ENCODE results near the gene ST6GALNAC3.
A peak's percentile ranks its signal among the peaks of the same experiment; 100 is the strongest.
"Not testable (repeated sequence)": the region's sequence is repeated elsewhere in the genome, so short reads cannot be mapped to it uniquely, and the experiment has no call there.

ST6GALNAC3 gene

DNA sequence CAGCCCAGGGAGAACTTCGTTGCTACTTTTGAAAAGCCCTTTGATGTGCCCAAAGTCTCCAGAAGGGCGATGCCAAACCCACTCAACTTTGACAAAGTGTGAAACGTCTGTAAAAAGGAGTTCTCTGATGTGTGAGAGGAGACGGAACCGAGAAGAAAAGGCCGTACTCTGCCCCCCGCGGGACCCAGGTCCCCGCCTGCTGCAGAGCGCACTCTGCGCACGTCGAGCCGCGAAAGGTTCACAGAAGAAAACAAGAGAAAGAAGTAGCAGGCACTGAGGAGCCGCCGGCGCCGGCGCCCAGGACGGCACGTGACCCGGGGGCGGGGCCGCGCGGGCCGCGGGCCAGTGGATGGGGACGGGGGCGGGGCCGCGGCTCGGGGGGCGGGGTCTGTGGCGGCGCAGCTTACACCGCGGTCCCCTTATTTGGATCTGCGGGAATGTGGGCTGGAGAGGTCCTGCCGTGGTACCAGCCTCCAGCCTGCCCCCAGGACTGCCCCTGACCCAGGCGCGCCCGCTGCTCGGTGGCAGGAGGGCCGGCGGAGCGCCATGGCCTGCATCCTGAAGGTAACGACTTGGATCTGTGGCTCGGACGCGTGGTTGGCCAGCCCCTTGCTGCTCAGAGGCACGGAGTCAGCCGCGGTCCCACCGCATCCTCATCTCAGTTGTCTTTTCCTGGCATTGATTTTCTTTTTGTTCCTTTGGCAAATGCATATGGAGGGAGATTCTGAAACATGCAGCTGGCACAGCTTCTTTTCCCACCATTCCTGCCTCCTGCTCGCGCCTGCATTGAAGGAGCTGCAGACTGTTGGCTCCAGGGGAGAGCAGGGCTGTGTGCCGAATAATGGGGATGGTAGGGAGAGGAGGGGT is at the start of gene ST6GALNAC3:
ST6GALNAC3 (plus strand) TSS at position 426 of the 867 bp plus-strand sequence.
- peak; percentile 76 for DNase-seq

DNA sequence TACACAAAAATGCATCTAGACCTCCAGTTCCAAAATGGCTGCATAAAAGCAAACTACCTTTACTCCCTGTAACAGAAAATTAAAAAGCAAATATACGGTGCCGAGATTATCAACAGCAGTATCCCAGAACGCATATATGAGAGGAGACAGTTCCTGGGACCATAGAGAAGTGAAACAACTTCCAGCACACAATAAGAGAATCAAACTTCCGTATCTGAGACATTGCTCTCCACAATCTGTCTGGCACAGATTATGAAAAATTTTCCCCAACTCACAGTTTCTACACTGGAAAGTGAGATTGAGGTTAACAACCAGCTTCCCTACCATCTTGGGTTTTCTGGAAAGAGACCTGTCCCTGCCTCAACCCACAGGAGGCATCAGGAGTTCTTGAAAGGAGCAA is 47.2 kb upstream of the ST6GALNAC3 start:
- DNase-seq: no peak

- DNase-seq: no peak
Measured at GRCh38 chr1:76029331-76029730, 45.2 kb upstream of the ST6GALNAC3 start.

DNA sequence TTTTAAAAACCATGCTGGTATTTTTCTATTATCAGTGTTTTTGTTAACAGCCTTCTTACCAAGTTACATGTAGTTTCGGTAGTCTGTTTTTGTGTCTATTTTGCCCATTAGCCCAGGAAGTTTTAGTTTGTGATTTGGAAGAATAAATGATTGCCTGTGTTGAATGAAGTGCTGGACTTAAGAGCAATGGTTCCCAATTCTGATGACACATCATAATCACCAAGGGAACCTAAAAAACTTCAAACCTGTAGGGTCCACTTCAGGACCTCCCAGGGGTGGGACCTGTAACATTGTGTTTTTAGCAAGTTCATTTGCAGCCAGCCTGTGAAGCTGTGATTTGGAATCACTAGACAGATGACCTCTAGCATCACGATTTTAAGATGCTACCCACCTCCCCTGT is 43.0 kb upstream of the ST6GALNAC3 start:
- no peak for DNase-seq

DNA sequence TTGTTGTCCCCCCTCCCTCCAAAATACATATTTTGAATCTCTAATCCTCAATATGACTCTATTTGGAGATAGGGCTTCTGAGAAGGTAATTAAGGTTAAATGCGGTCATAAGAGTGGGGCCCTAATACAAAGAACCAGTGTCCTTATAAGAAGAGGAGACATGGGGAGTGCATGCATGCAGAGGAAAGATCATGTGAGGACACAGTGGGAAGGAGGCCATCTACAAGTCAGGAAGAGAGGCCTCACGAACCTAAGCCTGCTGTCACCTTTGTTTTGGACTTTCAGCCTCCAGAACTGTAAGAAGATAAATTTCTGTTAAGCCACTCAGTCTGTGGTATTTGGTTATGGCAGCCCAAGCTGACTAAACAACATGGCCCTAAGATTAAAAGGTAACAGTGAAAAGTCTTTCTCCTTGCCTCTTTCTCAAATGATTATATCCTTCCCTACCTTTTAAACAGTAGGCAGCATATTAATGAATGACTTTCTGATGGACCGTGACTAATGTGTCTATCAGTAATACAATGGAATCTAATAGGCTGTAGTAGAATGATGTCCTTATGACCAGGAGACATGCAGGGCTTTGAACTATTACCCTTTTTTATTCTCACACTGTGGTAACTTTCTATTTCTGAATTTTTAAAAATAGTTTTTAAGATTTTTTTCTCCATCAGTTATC is 40.6 kb upstream of the ST6GALNAC3 start:
- DNase-seq: no peak

DNA sequence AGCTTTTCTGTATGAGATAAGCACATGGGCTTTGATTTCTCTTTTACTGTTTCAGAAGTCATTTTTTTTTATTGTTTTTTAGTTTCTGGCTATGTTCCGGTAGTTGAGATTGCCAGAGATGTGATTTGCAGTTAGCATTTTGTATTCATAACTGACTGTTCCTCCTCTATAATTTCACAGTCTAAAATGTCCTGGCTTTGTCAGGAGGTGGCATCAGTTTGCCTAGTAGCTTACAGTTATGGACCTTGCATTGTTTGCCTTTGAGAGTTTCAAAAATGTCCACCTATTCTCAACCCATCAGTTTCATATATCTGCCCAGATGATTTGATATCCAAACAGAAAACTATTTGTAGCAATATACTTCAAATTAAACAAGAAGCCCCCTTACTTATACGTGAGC is 39.5 kb upstream of the ST6GALNAC3 start:
- no peak for DNase-seq

GRCh38 chr1:76037324-76037723 is 37.2 kb upstream of the ST6GALNAC3 start:
- DNase-seq: no peak

DNA sequence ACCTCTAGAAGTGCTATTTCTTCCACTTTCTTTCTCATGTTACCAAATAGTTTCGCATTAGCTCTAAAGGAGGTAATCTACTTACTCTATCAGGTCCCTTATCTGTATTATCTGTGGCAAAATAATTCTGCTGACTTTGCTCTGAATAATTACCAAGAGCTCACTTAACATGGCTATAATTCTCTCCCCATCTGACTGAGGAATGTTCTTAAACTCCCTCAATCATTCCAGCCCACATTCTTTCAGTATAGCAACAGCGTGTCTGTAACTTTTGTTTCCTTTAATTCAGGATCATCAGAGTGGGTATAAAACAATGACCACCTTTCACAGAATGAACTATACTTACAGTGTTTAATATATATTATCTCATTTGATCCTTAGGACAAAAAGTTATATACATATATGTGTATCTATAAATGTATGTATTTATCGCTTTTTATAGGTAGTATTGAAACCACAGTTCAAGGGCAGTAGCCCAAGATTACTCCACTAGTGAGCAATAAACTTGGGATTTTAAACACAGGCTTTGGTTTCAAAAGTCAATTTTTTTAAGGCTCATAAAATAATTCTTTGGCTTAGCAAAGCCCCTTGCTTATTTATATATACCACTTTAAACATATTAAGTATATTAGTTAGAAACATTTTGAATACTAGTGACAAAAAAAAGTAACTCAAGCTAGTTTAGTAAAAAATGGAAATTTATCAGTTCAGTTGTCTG is 36.1 kb upstream of the ST6GALNAC3 start:
- no peak for DNase-seq

DNA sequence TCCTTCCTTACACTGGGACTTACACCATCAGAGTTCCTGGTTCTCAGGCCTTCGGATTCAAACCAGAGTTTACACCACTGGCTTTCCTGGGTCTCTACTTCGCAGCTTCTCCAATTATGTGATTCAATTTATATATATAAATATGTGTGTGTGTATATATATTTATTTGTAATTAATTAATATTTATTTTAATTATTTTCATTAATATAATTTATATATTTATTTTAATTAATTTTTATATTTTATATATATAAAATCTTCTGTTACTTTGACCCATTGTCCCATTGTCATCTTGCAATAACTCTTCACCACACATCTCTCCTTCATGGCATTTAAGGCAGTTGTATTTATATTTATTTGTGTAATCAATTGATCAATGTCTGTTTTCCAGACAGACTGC is 28.4 kb upstream of the ST6GALNAC3 start:
- no peak for DNase-seq

DNA sequence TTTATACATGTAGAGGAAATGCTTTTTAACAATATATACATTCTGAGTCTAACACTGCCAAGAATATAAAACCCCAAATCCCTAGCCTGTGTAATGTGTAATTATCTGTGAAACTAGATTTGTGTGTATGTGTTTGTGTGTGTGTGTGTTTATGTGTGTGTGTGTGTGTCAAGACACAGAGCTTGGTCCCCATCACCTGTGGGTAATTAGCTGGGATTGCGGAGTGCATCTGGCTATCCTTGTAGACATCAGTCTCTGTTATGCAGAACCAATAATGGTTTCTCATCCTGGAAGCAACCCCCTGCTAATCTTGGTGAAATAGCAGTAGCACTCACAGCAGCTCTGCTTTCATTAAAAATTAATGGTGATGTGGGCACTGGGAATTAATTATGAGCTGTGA is 26.3 kb upstream of the ST6GALNAC3 start:
- no peak for DNase-seq

- no peak for DNase-seq
Measured at GRCh38 chr1:76048926-76049325, 25.6 kb upstream of the ST6GALNAC3 start.

DNA sequence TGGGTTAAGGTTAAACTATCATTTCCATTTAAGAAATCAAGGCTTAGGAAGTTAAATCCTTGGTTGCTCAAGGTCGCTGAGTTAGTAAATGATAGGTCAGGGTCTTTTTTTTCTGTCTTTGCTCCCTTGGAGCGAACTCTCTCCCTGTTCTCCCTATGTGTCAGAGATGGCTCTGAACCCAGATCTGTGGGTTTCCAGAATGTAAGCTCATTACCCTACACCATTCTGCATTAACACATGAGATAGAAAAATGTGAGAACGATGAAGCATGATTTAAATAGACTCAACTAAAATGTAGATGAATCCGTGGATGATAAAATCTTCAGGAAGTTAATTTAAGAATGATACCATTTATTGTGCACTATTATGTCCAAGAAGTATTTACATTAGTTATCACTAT is 25.0 kb upstream of the ST6GALNAC3 start:
- no peak for DNase-seq

DNA sequence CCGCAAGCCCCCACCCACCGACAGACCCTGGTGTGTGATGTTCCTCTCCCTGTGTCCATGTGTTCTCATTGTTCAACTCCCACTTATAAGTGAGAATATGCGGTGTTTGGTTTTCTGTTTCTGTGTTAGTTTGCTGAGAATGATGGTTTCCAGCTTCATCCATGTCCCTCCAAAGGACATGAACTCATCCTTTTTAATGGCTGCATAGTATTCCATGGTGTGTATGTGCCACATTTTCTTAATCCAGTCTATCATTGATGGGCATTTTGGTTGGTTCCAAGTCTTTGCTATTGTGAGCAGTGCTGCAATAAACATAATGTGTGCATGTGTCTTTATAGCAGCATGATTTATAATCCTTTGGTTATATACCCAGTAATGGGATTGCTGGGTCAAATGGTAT is 24.5 kb upstream of the ST6GALNAC3 start:
- DNase-seq: not testable (repeated sequence)

DNA sequence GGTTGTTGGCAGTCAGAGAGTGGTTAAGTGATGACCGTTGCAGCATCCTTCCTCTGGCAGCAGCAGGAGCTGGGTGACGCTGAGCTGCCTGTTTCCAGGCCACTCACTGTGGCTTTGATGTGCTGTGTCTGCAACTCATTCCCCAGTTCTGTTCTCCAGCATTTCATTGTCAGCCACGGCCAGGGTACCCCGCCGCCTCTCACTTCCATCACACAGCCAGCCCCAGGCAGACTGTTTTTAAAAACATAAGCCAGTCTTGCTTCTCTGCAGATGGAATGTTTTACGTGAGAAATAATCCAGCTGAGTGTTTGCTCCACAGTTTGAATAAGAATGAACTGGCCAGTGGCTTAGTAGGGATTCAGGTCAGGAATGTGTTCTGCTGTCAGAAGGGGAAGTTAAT is 21.5 kb upstream of the ST6GALNAC3 start:
- DNase-seq: no peak

- DNase-seq: no peak
Measured at GRCh38 chr1:76054359-76054758, 20.2 kb upstream of the ST6GALNAC3 start.

DNA sequence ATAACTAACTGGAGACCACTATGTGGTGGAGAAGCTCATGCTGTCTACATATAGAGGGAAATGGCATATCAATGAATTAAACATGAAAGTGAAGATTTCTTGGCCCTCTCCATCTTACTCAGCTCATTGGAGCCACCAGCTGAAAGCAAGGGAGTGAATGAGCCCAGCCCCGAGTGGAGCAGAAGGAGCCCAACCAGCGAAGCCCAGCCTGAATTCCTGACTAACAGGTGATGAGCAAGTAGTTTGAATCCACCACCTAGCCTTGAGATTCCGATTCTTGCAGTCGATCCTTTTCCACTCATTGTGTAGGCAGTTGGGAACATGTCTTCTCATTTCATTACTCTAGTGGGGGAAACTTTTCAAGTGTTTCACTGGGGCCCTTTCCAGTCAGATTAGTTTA is 18.6 kb upstream of the ST6GALNAC3 start:
- DNase-seq: no peak

DNA sequence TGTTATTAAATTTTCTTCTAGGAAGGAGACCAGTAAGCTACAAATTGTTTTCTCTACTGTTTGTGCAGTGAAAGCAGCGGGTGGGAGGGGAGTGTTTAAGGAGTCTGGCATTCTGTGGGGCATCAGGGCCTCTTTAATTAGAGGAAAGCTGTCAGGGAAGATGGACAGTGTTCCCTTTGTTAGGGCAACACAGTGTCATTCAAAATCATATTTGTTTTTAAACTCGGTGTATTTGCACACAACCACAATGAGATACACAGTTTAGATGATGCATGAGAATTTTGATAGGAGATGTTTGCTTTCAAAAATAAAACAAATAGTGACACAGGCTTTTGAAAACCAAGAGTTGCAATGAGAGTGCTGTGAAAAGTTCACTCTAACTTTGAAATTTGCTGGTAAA is 15.1 kb upstream of the ST6GALNAC3 start:
- no peak for DNase-seq

GRCh38 chr1:76065270-76065669 is 9.3 kb upstream of the ST6GALNAC3 start:
- no peak for DNase-seq

- no peak for DNase-seq
Measured at GRCh38 chr1:76066394-76066793, 8.2 kb upstream of the ST6GALNAC3 start.

DNA sequence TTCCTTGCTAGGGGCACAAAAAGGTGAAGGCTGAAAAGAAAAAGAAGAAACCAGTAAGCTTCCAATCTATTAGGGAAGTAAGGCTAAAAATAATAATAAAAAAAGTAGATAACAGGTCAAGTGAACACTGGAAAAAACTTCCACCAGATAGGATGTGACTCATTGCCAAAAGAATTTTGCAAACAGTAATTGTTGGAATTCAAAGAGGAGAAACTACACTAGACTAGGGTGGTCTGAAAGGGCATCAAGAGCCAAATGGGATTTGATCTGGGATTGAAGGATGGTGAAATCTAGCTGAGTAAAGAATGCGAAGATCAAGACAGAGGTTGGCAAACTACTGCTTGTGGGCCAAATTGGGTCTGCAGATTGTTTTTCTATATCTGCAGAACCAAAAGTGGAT is 6.0 kb upstream of the ST6GALNAC3 start:
- no peak for DNase-seq

DNA sequence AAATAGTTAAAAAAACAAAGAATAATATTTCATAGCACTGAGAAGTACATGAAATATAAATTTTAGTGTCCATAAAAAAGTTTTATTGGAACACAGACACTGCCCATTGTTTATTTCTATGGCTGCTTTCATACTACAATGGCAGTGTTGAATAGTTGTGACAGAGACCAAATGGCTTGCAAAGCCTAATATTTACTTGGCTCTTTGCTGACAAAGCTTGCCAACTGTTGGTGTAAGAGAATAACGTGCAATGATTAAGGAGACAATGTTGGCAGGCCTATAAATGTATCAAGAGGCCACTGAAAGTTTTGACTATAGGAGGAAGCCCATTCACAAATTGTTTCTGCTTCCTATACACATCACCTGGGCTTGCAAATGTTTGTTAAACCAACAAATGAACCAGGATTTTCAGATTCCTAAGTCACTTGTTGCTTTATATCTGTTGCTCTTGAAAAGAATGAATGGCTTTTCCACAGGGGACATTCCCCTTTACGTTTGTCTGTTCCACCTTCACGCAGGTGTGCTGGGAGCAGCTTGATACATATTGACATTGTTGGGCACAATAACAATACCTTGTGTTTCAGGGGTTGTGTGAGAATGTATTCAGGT is 5.5 kb upstream of the ST6GALNAC3 start:
- no peak for DNase-seq

- no peak for DNase-seq
Measured at GRCh38 chr1:76070538-76070937, 4.0 kb upstream of the ST6GALNAC3 start.

DNA sequence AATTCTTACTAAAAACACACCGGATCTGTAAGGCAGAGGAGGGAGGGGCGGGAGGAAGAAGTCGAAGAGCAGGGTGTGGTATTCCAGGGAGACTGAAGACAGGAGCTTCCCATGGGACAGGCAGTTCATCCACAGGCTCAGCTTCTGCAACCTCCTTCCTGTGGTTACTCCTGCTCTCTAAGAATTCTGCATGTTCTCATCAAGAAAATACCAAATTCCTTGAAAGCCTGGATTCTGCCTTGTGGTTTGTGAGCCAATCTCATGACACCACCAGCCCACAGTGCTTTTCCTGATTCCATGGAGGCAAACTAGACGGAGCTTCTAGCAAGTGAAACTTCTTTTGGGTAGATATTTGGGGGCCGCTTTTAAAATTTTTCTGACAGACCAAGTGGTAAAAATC is 1.1 kb upstream of the ST6GALNAC3 start:
- no peak for DNase-seq

DNA sequence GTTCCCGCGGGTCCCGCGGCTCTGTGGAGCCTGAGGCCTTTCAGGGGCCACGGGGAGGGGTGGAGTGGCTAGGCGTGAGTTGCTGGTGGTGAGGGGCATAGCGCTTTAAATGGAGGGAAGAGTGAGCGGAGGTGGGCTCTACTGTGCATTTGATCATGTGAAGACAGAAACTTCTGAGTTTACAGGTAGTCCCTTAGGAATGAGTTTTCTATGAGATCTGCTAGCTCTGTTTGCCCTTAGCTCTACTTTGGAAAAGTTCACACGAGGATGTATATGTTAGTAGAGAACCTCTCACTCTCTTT is 593 bp downstream of the ST6GALNAC3 start:
- no peak for DNase-seq
